Adipose tissue (tissue), 3 donors: Measurements from ENCODE around the gene CRIP1. TPM values are rescaled to one million over a fixed set of nuclear protein-coding genes. Genes with fewer than 3 reads are reported as not detected.

Experiments used
- H3K27ac ChIP-seq: one replicate; pipeline ENCODE4 v1.5.1; 2013; ENCODE audit warnings: low read depth, low read length
- WGBS, 3 donors: extraction: QIAGEN DNeasy Blood & Tissue Kit; methylation state at CpG; one replicate each; pipeline ENCODE4 v1.1.7; 2013; 5-methylcytosine and 5-hydroxymethylcytosine counted together
- polyA plus RNA-seq, 3 donors: library from polyadenylated mRNA; stranded (reverse); fragments of 200-250 nt; gene quantifications; one replicate each; pipeline ENCODE4 v1.2.3, GENCODE V29; 2013
- donor health status: healthy with polysubstance abuse.
- donor health status: Bipolar disorder and iron deficiency.
- donor health status: healthy.

Gene CRIP1
- polyA plus RNA-seq, 3 donors, result 16.9 to 258 (median 122) TPM

GRCh38 chr14:105449276-105450122 is 37.2 kb upstream of the CRIP1 start:
- 84 to 93% (median 92%) methylated on average over 38 to 47 of the region's 47 CpGs for WGBS, 3 donors

GRCh38 chr14:105450123-105450505 is 36.6 kb upstream of the CRIP1 start:
- 83 to 94% (median 88%) methylated on average over 22 of the region's 22 CpGs for WGBS, 3 donors
- no peak overlapping the region for H3K27ac ChIP-seq

More at GRCh38 chr14:105449276-105450122, 37.2 kb upstream of the CRIP1 start:
- no peak overlapping the region for H3K27ac ChIP-seq

DNA sequence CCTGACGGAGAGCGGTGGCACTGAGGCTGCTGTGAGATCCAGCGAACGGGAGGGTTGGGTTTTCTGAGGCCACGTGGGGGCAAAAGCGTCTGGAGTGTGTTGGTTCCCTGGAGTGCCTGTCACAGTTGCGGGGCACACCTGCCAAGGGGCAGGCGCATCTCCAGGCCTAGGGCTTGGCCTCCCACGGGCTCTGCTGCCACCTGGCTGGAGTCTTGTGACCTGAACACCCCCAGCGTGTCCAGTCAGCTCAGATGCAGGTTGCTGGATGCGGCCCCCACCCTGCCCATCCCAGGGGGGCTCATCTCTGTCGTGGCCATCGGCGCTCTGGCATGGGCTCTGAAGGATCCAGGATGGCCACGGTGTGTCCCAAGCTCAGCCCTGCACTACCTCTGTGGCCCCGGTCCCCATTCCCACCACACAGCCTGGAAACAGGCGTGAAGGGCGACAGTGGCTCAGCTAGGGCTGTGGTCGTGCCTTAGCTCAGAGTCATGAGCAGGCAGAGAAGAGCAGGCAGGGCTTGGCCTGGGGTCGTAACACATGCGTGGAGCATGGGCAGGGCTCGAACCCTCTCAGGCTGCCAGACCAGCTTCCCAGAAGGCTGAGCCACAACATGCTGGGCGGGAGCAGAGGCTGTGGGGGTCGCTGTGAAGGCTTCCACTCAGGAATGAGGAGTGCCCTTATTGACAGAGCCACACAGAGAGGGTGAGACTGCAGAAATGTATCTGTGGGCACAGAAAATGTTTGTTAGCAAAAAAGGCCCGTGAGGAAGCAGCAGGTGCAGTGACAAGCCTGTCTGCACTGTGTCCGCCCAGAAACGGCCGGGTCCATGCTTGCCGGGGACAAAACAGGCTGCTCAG is 35.6 kb upstream of the CRIP1 start:
- H3K27ac ChIP-seq, result no peak overlapping the region
- WGBS, 3 donors, result 91 to 95% (median 93%) methylated on average over 29 of the region's 29 CpGs

- 88 to 92% (median 89%) methylated on average over 14 of the region's 14 CpGs for WGBS, 3 donors
- H3K27ac ChIP-seq, result no peak overlapping the region
Measured at GRCh38 chr14:105452963-105453362, 33.7 kb upstream of the CRIP1 start.

GRCh38 chr14:105453847-105454246 is 32.8 kb upstream of the CRIP1 start:
- WGBS, 3 donors, result 90 to 94% (median 91%) methylated on average over 13 to 14 of the region's 14 CpGs
- no peak overlapping the region for H3K27ac ChIP-seq

GRCh38 chr14:105455086-105455640 is 31.5 kb upstream of the CRIP1 start:
- no peak overlapping the region for H3K27ac ChIP-seq
- WGBS, 3 donors, result 92 to 93% (median 92%) methylated on average over 22 of the region's 22 CpGs

GRCh38 chr14:105455766-105456660 is 30.7 kb upstream of the CRIP1 start:
- H3K27ac ChIP-seq, result no peak overlapping the region
- WGBS, 3 donors, result 89 to 91% (median 91%) methylated on average over 22 of the region's 22 CpGs

GRCh38 chr14:105456736-105457617 is 29.7 kb upstream of the CRIP1 start:
- no peak overlapping the region for H3K27ac ChIP-seq
- WGBS, 3 donors, result 82 to 89% (median 83%) methylated on average over 22 of the region's 22 CpGs

GRCh38 chr14:105458010-105458409 is 28.7 kb upstream of the CRIP1 start:
- no peak overlapping the region for H3K27ac ChIP-seq
- 89 to 92% (median 90%) methylated on average over 18 of the region's 18 CpGs for WGBS, 3 donors

DNA sequence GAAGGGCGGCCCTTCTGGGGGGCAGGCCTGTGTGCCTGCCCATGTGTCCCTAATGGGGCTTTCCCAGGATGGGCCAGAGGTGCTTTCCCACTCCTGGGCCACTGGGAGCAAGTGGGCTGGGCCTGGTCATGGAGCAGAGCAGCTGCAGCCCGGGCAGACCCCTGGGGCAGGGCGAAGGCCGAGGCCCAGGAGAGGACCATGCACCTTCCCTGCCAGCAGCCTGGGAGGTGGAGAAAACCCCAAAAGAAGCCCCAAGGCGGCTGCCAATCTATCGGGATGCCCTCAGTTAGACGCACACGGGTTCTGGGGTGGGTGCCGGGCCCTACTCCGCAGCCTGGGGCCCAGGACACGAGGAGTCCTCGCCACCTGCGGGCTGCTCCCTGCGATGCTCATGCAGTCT is 28.1 kb upstream of the CRIP1 start:
- 84 to 91% (median 89%) methylated on average over 14 of the region's 14 CpGs for WGBS, 3 donors
- no peak overlapping the region for H3K27ac ChIP-seq

- WGBS, 3 donors, result 92 to 98% (median 97%) methylated on average over 17 of the region's 17 CpGs
Measured at GRCh38 chr14:105460116-105460515, 26.6 kb upstream of the CRIP1 start.

GRCh38 chr14:105460616-105461015 is 26.1 kb upstream of the CRIP1 start:
- WGBS, 3 donors, result 93 to 95% (median 93%) methylated on average over 17 of the region's 17 CpGs
- no peak overlapping the region for H3K27ac ChIP-seq

More at GRCh38 chr14:105460116-105460515, 26.6 kb upstream of the CRIP1 start:
- H3K27ac ChIP-seq, result no peak overlapping the region

GRCh38 chr14:105461903-105462302 is 24.8 kb upstream of the CRIP1 start:
- 96 to 98% (median 97%) methylated on average over 18 of the region's 18 CpGs for WGBS, 3 donors
- no peak overlapping the region for H3K27ac ChIP-seq

DNA sequence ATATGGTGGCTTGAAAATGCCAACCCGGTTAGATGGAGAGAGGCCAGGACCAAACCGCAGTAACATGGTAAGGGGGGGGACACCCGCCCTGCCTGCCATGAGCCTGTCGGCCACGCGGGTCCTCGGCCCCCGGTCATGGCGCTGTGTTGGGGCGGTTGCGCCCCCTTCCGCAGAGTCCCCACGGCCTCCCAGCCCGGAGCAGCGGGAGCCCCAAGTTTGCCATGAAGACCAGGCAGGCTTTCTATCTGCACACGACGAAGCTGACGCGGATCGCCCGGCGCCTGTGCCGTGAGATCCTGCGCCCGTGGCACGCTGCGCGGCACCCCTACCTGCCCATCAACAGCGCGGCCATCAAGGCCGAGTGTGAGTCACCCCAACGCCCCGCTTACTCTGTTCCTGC is 22.2 kb upstream of the CRIP1 start:
- H3K27ac ChIP-seq, result no peak overlapping the region
- WGBS, 3 donors, result 92 to 94% (median 93%) methylated on average over 31 to 33 of the region's 33 CpGs

DNA sequence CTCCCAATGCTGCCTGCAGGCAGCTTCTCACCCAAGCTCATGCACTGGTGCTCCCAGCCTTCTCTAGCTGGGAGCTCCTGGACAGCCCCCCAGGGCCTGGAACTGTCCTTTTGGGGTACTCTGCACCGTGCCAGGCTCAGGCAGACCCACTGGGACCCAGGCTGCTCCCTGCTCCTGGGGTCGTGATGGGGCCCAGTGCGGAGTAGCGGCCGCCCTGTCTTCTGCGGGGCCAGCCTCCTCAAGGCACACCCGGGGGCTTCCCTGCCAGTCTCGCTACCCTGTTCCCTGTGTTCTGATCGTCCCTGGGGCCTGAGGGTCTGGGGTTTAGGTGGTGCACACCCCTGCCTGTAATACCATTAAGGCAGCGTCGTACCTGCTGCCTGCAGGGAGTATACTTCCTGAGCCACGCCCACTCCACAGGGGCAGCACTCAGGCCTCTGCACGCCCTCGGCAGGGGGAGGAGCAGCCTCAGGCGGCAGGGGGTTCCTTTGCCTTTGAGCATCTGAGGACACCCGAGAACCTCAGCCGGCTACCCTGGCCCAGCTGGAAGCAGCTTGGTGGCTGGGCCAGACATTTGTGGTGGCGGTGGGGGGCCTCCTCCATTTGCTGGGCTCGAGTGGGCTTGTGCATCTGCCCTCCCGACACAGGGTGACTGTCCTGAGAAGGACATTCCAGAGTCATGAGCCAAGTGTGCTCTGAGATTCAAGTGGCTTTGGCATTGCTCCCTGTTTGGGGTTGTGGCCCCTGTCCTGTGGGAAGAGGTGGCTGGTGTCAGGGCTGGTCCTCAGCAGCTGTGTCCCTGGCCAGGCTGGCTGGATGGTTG is 21.3 kb upstream of the CRIP1 start:
- 83 to 89% (median 88%) methylated on average over 20 of the region's 20 CpGs for WGBS, 3 donors
- no peak overlapping the region for H3K27ac ChIP-seq

DNA sequence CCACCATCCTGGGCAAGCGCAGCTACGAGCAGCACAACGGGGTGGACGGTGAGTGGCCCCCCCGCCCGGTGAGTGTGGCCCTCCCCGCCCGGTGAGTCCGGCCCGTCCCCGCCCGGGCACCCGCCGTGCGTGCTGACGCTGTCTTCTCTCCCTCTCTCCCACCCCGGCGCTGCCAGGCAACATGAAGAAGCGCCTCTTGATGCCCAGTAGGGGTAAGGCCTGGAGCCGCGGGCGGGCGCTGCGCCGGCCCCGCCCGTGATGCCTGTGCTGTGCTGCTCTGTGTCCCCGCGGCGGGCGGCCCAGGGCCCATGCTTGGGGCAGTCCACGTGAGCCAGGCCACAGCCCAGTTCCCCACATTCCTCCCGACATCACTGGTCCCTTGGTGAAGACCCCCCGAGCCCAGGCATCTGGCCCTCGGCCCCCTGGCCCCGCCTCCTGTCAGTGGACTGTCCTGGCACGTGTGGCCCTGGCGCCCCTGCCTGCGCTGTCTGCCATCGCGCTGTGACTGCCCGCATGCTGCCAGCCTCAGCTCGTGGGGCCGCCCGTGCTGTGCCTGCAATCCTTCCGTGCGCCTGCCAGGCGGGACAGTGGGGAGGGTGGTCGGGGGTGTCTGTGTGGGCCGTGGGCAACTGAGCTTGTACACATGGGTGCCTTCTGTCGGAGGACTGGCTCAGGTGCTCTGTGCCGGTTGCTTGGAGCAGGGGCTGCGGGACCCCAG is 20.0 kb upstream of the CRIP1 start:
- 93 to 95% (median 94%) methylated on average over 41 to 53 of the region's 53 CpGs for WGBS, 3 donors
- H3K27ac ChIP-seq, result no peak overlapping the region
